IMR-90 (cell line): ENCODE measurements around the gene PID1. TPM values are rescaled to one million over a fixed set of nuclear protein-coding genes. Genes with fewer than 3 reads are reported as not detected.

Experiments
- ATAC-seq: fragments of 200-7000 bp; cut with Tn5 transposase; 2 replicates; pipeline ENCODE4 v1.9.1; 2020; ENCODE audit warnings: low read depth, mild to moderate bottlenecking, moderate library complexity
- BruUV-seq: library from RNA; stranded (reverse); fragments of 400-500 nt; replicated peaks from 2 replicates; lab custom pipeline; 2021; lab: Mats Ljungman, UMichigan
- CTCF ChIA-PET: fragments of 300-600 bp; formaldehyde crosslinking; extraction: SDS; loops from one replicate; lab custom pipeline; 2021; ENCODE audit warnings: antibody characterized with exemption; lab: Yijun Ruan, JAX
- POLR2A ChIA-PET: fragments of 300-600 bp; sonication (Branson Sonifier 250); formaldehyde crosslinking; loops from one replicate; lab custom pipeline; 2022; ENCODE audit warnings: antibody characterized with exemption; ENCODE audit not compliant: unreplicated experiment; lab: Charles Lee
- DNase-seq: peaks from one replicate; pipeline ENCODE4 v3.0.0; 2013
- H2AFZ ChIP-seq: replicated peaks from 2 replicates; pipeline ENCODE3; 2013; ENCODE audit warnings: low read length, mild to moderate bottlenecking; ENCODE audit not compliant: poor library complexity
- H2AK5ac ChIP-seq: 2 replicates; pipeline ENCODE4 v1.6.1; 2013; ENCODE audit warnings: low read depth, low read length, inconsistent platforms
- H2AK9ac ChIP-seq: replicated peaks from 2 replicates; pipeline ENCODE3; 2013; ENCODE audit warnings: mild to moderate bottlenecking, low read depth, low read length, moderate library complexity; ENCODE audit not compliant: poor library complexity
- H2BK120ac ChIP-seq: 2 replicates; pipeline ENCODE4 v1.6.1; 2013; ENCODE audit warnings: low read depth, low read length, inconsistent platforms
- H2BK15ac ChIP-seq: 3 replicates; pipeline ENCODE4 v1.6.1; 2013; ENCODE audit warnings: low read depth, low read length, inconsistent platforms
- H2BK20ac ChIP-seq: 2 replicates; pipeline ENCODE4 v1.6.1; 2013; ENCODE audit warnings: low read depth, mild to moderate bottlenecking, inconsistent platforms, low read length, moderate library complexity
- H2BK5ac ChIP-seq: 2 replicates; pipeline ENCODE4 v1.6.1; 2013; ENCODE audit warnings: mild to moderate bottlenecking, low read depth, low read length, inconsistent platforms; ENCODE audit not compliant: poor library complexity, severe bottlenecking
- H3K14ac ChIP-seq: replicated peaks from 2 replicates; pipeline ENCODE4 v1.6.1; 2013; ENCODE audit warnings: low read depth, low read length, inconsistent platforms
- H3K18ac ChIP-seq: 2 replicates; pipeline ENCODE4 v1.6.1; 2013; ENCODE audit warnings: low read depth, low read length, control low read depth
- H3K23ac ChIP-seq: 2 replicates; pipeline ENCODE4 v1.6.1; 2013; ENCODE audit warnings: low read depth, low read length, inconsistent platforms
- H3K27ac ChIP-seq: 2 replicates; pipeline ENCODE4 v1.5.1; 2013; ENCODE audit warnings: mild to moderate bottlenecking, control low read depth, low read length; ENCODE audit not compliant: insufficient read depth
- H3K27me3 ChIP-seq: 2 replicates; pipeline ENCODE4 v1.6.1; 2013; ENCODE audit warnings: low read length; ENCODE audit not compliant: control insufficient read depth, insufficient read depth
- H3K36me3 ChIP-seq: 2 replicates; pipeline ENCODE4 v1.6.1; 2013; ENCODE audit warnings: low read length, mixed read lengths; ENCODE audit not compliant: control insufficient read depth, insufficient read depth
- H3K4ac ChIP-seq: 2 replicates; pipeline ENCODE4 v1.6.1; 2013; ENCODE audit warnings: low read depth, low read length, inconsistent platforms
- H3K4me1 ChIP-seq: 2 replicates; pipeline ENCODE4 v1.6.1; 2013; ENCODE audit warnings: low read length, mixed read lengths; ENCODE audit not compliant: control insufficient read depth, insufficient read depth
- H3K4me2 ChIP-seq: 2 replicates; pipeline ENCODE4 v1.6.1; 2013; ENCODE audit warnings: low read depth, mild to moderate bottlenecking, control low read depth, low read length, moderate library complexity
- H3K4me3 ChIP-seq: 2 replicates; pipeline ENCODE4 v1.5.1; 2013; ENCODE audit warnings: low read depth, mild to moderate bottlenecking, control low read depth, low read length, moderate library complexity; ENCODE audit not compliant: insufficient read depth
- H3K56ac ChIP-seq: 2 replicates; pipeline ENCODE4 v1.6.1; 2013; ENCODE audit warnings: low read length, inconsistent platforms; ENCODE audit not compliant: insufficient read depth; ENCODE audit errors: extremely low read depth
- H3K79me1 ChIP-seq, 2 experiments: 2 replicates each; pipeline ENCODE4 v1.6.1; 2013; ENCODE audit warnings: low read length in 2 of 2, inconsistent platforms in 1 of 2, low read depth in 1 of 2
- H3K9ac ChIP-seq: 2 replicates; pipeline ENCODE4 v1.6.1; 2013; ENCODE audit warnings: low read depth, low read length, control low read depth
- H3K9me1 ChIP-seq: 2 replicates; pipeline ENCODE4 v1.6.1; 2013; ENCODE audit warnings: low read length, inconsistent platforms; ENCODE audit not compliant: insufficient read depth
- H3K9me3 ChIP-seq: 2 replicates; pipeline ENCODE4 v1.6.1; 2013; ENCODE audit warnings: low read length; ENCODE audit not compliant: control insufficient read depth, insufficient read depth
- H4K20me1 ChIP-seq: 2 replicates; pipeline ENCODE4 v1.6.1; 2013; ENCODE audit warnings: low read length, inconsistent platforms; ENCODE audit not compliant: insufficient read depth
- H4K5ac ChIP-seq: 2 replicates; pipeline ENCODE4 v1.6.1; 2013; ENCODE audit warnings: mild to moderate bottlenecking, low read depth, low read length, control low read depth
- H4K8ac ChIP-seq, 2 experiments: 2 replicates each; pipeline ENCODE4 v1.6.1; 2013; ENCODE audit warnings: low read depth in 2 of 2, low read length in 2 of 2, control low read depth in 1 of 2, inconsistent platforms in 1 of 2
- H4K91ac ChIP-seq: 2 replicates; pipeline ENCODE4 v1.6.1; 2013; ENCODE audit warnings: low read depth, low read length, inconsistent platforms; ENCODE audit not compliant: insufficient read depth
- BHLHE40 ChIP-seq: fragments of 150-350 bp; IDR thresholded peaks from 2 replicates; pipeline ENCODE4 v1.6.1; 2016; ENCODE audit warnings: mild to moderate bottlenecking, low read depth, low read length
- CEBPB ChIP-seq: IDR thresholded peaks from 2 replicates; pipeline ENCODE4 v1.6.1; 2012; ENCODE audit warnings: low read depth, low read length, improper control_type of control experiment
- CTCF ChIP-seq: conservative IDR thresholded peaks from 2 replicates; pipeline ENCODE4 v1.5.1; 2012; ENCODE audit warnings: mild to moderate bottlenecking, low read depth, low read length, improper control_type of control experiment
- ELK1 ChIP-seq: fragments of 150-350 bp; IDR thresholded peaks from 2 replicates; pipeline ENCODE4 v1.6.1; 2016; ENCODE audit warnings: low read depth, mild to moderate bottlenecking, low read length, moderate library complexity, borderline replicate concordance
- FOS ChIP-seq: fragments of 150-350 bp; IDR thresholded peaks from 2 replicates; pipeline ENCODE4 v1.6.1; 2016; ENCODE audit warnings: low read depth, low read length
- MAFK ChIP-seq: IDR thresholded peaks from 2 replicates; pipeline ENCODE4 v1.6.1; 2012; ENCODE audit warnings: low read depth, low read length, improper control_type of control experiment
- MAZ ChIP-seq: IDR thresholded peaks from 2 replicates; pipeline ENCODE4 v1.6.1; 2012; ENCODE audit warnings: low read depth, mild to moderate bottlenecking, low read length, improper control_type of control experiment, moderate library complexity, borderline replicate concordance
- RAD21 ChIP-seq: IDR thresholded peaks from 2 replicates; pipeline ENCODE4 v1.6.1; 2012; ENCODE audit warnings: low read length, improper control_type of control experiment
- RCOR1 ChIP-seq: IDR thresholded peaks from 2 replicates; pipeline ENCODE4 v1.6.1; 2012; ENCODE audit warnings: mild to moderate bottlenecking, low read length, improper control_type of control experiment; ENCODE audit not compliant: insufficient replicate concordance
- RFX5 ChIP-seq: IDR thresholded peaks from 2 replicates; pipeline ENCODE4 v1.8.0; 2012; ENCODE audit warnings: low read depth, mild to moderate bottlenecking, low read length, moderate library complexity
- WGBS, 2 experiments: methylation state at CpG; one replicate each; pipeline versions ENCODE4 v1.1.5 to v1.1.7; 2013; ENCODE audit warnings: missing lambda C conversion rate in 2 of 2; ENCODE audit not compliant: insufficient read length in 1 of 2; ENCODE audit errors: extremely low coverage in 2 of 2; 5-methylcytosine and 5-hydroxymethylcytosine counted together
- dilution Hi-C: fragments of 300-500 bp; cut with HindIII; formaldehyde crosslinking; loops from one replicate; pipeline ENCODE4 v1.14.3; 2018; ENCODE audit warnings: low sequenced_read_pairs; ENCODE audit not compliant: unreplicated experiment
- in situ Hi-C: fragments of 300-500 bp; cut with MboI; formaldehyde crosslinking; loops from 3 replicates; pipeline ENCODE4 v1.14.3; 2019; ENCODE audit warnings: low sequenced_read_pairs, inconsistent platforms, mixed read lengths
- intact Hi-C: fragments of 100-400 bp; cut with micrococcal nuclease; formaldehyde crosslinking; loops from 2 replicates; pipeline ENCODE4 v1.10.0; 2022
- polyA plus RNA-seq, 3 experiments: library from polyadenylated mRNA; depleted of rRNA; stranded (reverse); fragments of >200 nt; gene quantifications; 2 replicates each; pipeline ENCODE4 v1.2.3, GENCODE V29; 2012; ENCODE audit warnings: low replicate concordance in 1 of 3
- total RNA-seq: library from RNA; depleted of rRNA; stranded (reverse); fragments of >200 nt; gene quantifications from 2 replicates; pipeline ENCODE4 v1.2.3, GENCODE V29; 2012
- TF ChIP-seq, protein P1 (sequence below): fragments of 150-350 bp; IDR thresholded peaks from 2 replicates; pipeline ENCODE4 v1.6.1; 2017; ENCODE audit warnings: mild to moderate bottlenecking, antibody characterized with exemption, low read length, low read depth

The PID1 gene
- total and polyA plus RNA-seq, 2 of the 4 experiments (the other 2 are of a cell fraction), result 0.90 to 1.9 TPM

- CTCF ChIA-PET, result no interaction called here
These were observed 26.2 kb upstream of the PID1 start for GRCh38 chr2:229297247-229297646.

More at GRCh38 chr2:229297247-229297646, 26.2 kb upstream of the PID1 start:
- Histone ChIP-seq H4K5ac (no peak overlapping the region), H4K8ac (no peak overlapping the region), H3K27me3 (no peaks in the 10 kb centered on the region), H3K27ac (no peak overlapping the region), H3K9me1 (no peaks in the 10 kb centered on the region), H2AFZ (no peak overlapping the region), H3K4me1 (no peaks in the 10 kb centered on the region), H2AK5ac (no peak overlapping the region), H4K91ac (no peak overlapping the region), H3K79me1 (no peaks in the 10 kb centered on the region), H3K9me3 (peaks cover 1% of the 10 kb centered on the region; the same call in 1 of the 2 replicates), H3K23ac (no peak overlapping the region), H2AK9ac (no peak overlapping the region), H2BK15ac (no peak overlapping the region), H2BK120ac (no peak overlapping the region), H4K20me1 (no peaks in the 10 kb centered on the region), H3K36me3 (no peaks in the 10 kb centered on the region), H3K9ac (no peak overlapping the region), H2BK20ac (no peak overlapping the region), H3K14ac (no peak overlapping the region), H3K4me3 (no peak overlapping the region), H3K4me2 (no peak overlapping the region), H3K18ac (no peak overlapping the region), H3K4ac (no peak overlapping the region), H3K56ac (no peak overlapping the region), H2BK5ac (no peak overlapping the region)
- intact Hi-C loops (no loop called here), dilution Hi-C loops (no loop called here), in situ Hi-C loops (no loop called here)
- POLR2A ChIA-PET, result no interaction called here
- BruUV-seq, result no TSS peak
- no peak for TF ChIP-seq RAD21
- no peak for TF ChIP-seq MAZ
- no peak for TF ChIP-seq FOS
- TF ChIP-seq RFX5, result no peak
- TF ChIP-seq, protein P1, sequence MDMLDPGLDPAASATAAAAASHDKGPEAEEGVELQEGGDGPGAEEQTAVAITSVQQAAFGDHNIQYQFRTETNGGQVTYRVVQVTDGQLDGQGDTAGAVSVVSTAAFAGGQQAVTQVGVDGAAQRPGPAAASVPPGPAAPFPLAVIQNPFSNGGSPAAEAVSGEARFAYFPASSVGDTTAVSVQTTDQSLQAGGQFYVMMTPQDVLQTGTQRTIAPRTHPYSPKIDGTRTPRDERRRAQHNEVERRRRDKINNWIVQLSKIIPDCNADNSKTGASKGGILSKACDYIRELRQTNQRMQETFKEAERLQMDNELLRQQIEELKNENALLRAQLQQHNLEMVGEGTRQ, result no peak
- no peak for TF ChIP-seq RCOR1
- no peak for TF ChIP-seq CEBPB
- TF ChIP-seq MAFK, result no peak
- TF ChIP-seq BHLHE40, result no peak
- TF ChIP-seq CTCF, result no peak
- no peak for TF ChIP-seq ELK1
- WGBS, 2 experiments, result no CpG with 5 or more reads among the region's 6 CpGs
- DNase-seq, result no peak
- ATAC-seq, result no peak
